HFFc6 (cell line): Measurements from ENCODE around the gene ASTN2. TPM values are rescaled to one million over a fixed set of nuclear protein-coding genes. Genes with fewer than 3 reads are reported as not detected.

Experiments used
- DNase-seq: peaks from one replicate; pipeline ENCODE4 v3.0.0-alpha.2; 2018
- H3K27ac Mint-ChIP-seq: 2 replicates; pipeline ENCODE4 v1.8.0; 2020; ENCODE audit warnings: mild to moderate bottlenecking, mixed read lengths
- H3K27me3 Mint-ChIP-seq: 2 replicates; pipeline ENCODE4 v1.8.0; 2021; ENCODE audit warnings: mild to moderate bottlenecking, moderate library complexity, mixed read lengths; ENCODE audit not compliant: insufficient read depth
- H3K36me3 Mint-ChIP-seq: 2 replicates; pipeline ENCODE4 v1.8.0; 2021; ENCODE audit warnings: low read depth, mixed read lengths
- H3K4me1 Mint-ChIP-seq: 2 replicates; pipeline ENCODE4 v1.8.0; 2020; ENCODE audit warnings: low read depth, mixed read lengths
- H3K4me3 Mint-ChIP-seq: 2 replicates; pipeline ENCODE4 v1.8.0; 2020; ENCODE audit warnings: mild to moderate bottlenecking, moderate library complexity, mixed read lengths
- H3K9me3 Mint-ChIP-seq: 2 replicates; pipeline ENCODE4 v1.8.0; 2020; ENCODE audit warnings: mild to moderate bottlenecking, mixed read lengths
- CTCF ChIP-seq: fragments of 200-600 bp; sonication (generic); IDR thresholded peaks from 2 replicates; pipeline ENCODE4 v1.5.0; 2021; ENCODE audit warnings: antibody characterized with exemption, mild to moderate bottlenecking
- total RNA-seq, 6 experiments: library from RNA; stranded (reverse); fragmentation: NEBNext Ultra II Directional; extraction: Animal tissue kit (Norgen Biotek cat#: 25700); gene quantifications; 2 replicates in 1 of 6; 3 replicates in 5 of 6; pipeline ENCODE4 v1.2.3, GENCODE V29; 2021

ASTN2 gene
- total RNA-seq, 6 experiments from 2014 or later = 7.3 to 9.7 (median 8.3) TPM

- no peak for DNase-seq
- no peak for TF ChIP-seq CTCF
- Mint-ChIP-seq H3K36me3 (no peaks in the 10 kb centered on the region), H3K27ac (no peak overlapping the region), H3K4me1 (no peaks in the 10 kb centered on the region), H3K9me3 (peaks cover 17% of the 10 kb centered on the region), H3K4me3 (no peak overlapping the region), H3K27me3 (no peaks in the 10 kb centered on the region)
Observed at GRCh38 chr9:117164512-117164911, 250.3 kb downstream of the ASTN2 start.

GRCh38 chr9:117160254-117160653 is 254.6 kb downstream of the ASTN2 start:
- Mint-ChIP-seq H3K27ac (no peak overlapping the region), H3K4me3 (no peak overlapping the region), H3K9me3 (peaks cover 41% of the 10 kb centered on the region), H3K36me3 (no peaks in the 10 kb centered on the region), H3K4me1 (no peaks in the 10 kb centered on the region), H3K27me3 (no peaks in the 10 kb centered on the region)
- peak; percentile 52 for TF ChIP-seq CTCF
- no peak for DNase-seq

- no peak overlapping the region for H3K27ac Mint-ChIP-seq
- DNase-seq = no peak
Observed at GRCh38 chr9:117156771-117157535, 257.9 kb downstream of the ASTN2 start.

GRCh38 chr9:117156144-117156688 is 258.6 kb downstream of the ASTN2 start:
- H3K27me3 Mint-ChIP-seq = no peaks in the 10 kb centered on the region
- DNase-seq = no peak
- no peak overlapping the region for H3K27ac Mint-ChIP-seq
- TF ChIP-seq CTCF = no peak
- peaks cover 41% of the 10 kb centered on the region for H3K9me3 Mint-ChIP-seq
- H3K36me3 Mint-ChIP-seq = no peaks in the 10 kb centered on the region
- H3K4me1 Mint-ChIP-seq = no peaks in the 10 kb centered on the region
- H3K4me3 Mint-ChIP-seq = no peak overlapping the region

More at GRCh38 chr9:117156771-117157535, 257.9 kb downstream of the ASTN2 start:
- Mint-ChIP-seq H3K4me3 (no peak overlapping the region), H3K27me3 (no peaks in the 10 kb centered on the region), H3K36me3 (no peaks in the 10 kb centered on the region), H3K9me3 (peaks cover 37% of the 10 kb centered on the region), H3K4me1 (no peaks in the 10 kb centered on the region)
- TF ChIP-seq CTCF = no peak

GRCh38 chr9:117153021-117153420 is 261.8 kb downstream of the ASTN2 start:
- Mint-ChIP-seq H3K4me3 (no peak overlapping the region), H3K36me3 (no peaks in the 10 kb centered on the region), H3K27ac (no peak overlapping the region), H3K27me3 (no peaks in the 10 kb centered on the region), H3K4me1 (no peaks in the 10 kb centered on the region), H3K9me3 (peaks cover 40% of the 10 kb centered on the region)
- DNase-seq = no peak
- TF ChIP-seq CTCF = no peak
